ENCODE measurements around the gene VEPH1.

Gene VEPH1

DNA sequence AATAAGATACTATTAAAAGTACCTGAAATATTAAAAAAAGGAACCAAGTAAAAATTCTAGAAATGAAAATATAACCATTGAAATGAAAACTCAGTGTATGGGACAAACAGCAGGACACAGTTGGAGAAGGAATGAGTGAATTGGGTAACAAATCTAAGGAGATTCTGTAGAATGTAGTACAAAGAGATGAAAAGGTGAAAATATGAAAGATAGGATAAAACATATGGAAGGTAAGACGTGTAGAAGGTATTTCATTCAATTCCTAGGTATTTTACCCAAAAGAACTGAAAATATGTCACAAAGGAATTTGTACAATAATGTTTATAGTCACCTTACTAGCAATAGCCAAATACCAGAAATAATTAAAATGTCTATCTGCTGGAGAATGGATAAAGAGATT lies 260.4 kb downstream of the VEPH1 start:
- H3K36me3 ChIP-seq (ENCODE audit: control insufficient read depth, insufficient read depth, low read length), result no peaks in the 10 kb centered on the region
- no peak for DNase-seq (ENCODE audit: extremely low read depth, insufficient read length)
- no peaks in the 10 kb centered on the region for H3K27me3 ChIP-seq (replicated peaks; ENCODE audit: control insufficient read depth, insufficient read depth, low read length)
- TF ChIP-seq, protein P1, sequence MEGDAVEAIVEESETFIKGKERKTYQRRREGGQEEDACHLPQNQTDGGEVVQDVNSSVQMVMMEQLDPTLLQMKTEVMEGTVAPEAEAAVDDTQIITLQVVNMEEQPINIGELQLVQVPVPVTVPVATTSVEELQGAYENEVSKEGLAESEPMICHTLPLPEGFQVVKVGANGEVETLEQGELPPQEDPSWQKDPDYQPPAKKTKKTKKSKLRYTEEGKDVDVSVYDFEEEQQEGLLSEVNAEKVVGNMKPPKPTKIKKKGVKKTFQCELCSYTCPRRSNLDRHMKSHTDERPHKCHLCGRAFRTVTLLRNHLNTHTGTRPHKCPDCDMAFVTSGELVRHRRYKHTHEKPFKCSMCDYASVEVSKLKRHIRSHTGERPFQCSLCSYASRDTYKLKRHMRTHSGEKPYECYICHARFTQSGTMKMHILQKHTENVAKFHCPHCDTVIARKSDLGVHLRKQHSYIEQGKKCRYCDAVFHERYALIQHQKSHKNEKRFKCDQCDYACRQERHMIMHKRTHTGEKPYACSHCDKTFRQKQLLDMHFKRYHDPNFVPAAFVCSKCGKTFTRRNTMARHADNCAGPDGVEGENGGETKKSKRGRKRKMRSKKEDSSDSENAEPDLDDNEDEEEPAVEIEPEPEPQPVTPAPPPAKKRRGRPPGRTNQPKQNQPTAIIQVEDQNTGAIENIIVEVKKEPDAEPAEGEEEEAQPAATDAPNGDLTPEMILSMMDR (IDR thresholded peaks at IDR 0.05; ENCODE audit: insufficient read depth, low read length, poor library complexity, severe bottlenecking), result no peak
- H3K4me3 ChIP-seq (replicated peaks; ENCODE audit: low read depth, low read length), result no peak overlapping the region

DNA sequence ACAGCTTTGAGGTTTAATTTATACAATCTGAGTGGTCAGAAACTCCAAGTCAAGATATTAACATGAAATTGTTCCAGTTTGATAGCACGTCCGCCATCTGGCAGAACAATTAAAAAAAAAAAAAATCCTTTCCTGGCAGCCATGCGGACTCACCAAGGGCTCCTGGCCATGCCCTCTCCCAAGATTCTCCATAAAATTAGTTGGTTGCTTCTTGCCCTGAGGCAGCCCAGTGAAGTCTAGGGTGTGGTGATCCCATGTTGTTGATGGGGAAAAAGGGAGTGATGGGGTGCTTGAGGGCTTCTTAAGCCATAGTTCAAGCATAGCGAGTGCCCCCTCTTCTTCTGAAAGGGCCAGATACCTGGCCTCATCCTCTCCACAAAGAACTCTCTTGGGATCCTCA lies 261.6 kb downstream of the VEPH1 start:
- TF ChIP-seq, protein P1 (IDR thresholded peaks at IDR 0.05; ENCODE audit: insufficient read depth, low read length, poor library complexity, severe bottlenecking), result no peak
- Histone ChIP-seq H3K36me3 (ENCODE audit: control insufficient read depth, insufficient read depth, low read length) (no peaks in the 10 kb centered on the region), H3K4me3 (replicated peaks; ENCODE audit: low read depth, low read length) (no peak overlapping the region), H3K27me3 (replicated peaks; ENCODE audit: control insufficient read depth, insufficient read depth, low read length) (no peaks in the 10 kb centered on the region)
- no peak for DNase-seq (ENCODE audit: extremely low read depth, insufficient read length)

DNA sequence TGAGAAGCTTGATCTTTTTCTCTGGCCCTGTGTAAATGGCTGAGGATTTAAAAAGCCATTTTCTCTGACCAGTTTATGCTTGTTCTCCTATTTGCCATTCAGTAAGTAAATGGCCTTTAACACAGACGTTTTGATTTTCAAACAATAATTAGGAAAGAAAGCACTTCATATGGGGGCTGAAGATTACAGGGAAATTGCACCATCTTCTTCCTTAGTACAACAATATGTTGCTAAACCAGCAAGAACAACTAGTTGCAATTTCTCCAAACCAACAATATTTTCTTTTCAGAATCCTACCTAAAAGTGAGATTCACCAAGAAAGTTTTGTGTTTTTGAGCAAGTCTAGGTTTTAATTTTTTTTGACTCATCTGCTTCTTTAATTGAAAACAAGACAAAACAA lies 262.8 kb downstream of the VEPH1 start:
- Histone ChIP-seq H3K27me3 (replicated peaks; ENCODE audit: control insufficient read depth, insufficient read depth, low read length) (no peaks in the 10 kb centered on the region), H3K36me3 (ENCODE audit: control insufficient read depth, insufficient read depth, low read length) (no peaks in the 10 kb centered on the region), H3K4me3 (replicated peaks; ENCODE audit: low read depth, low read length) (no peak overlapping the region)
- DNase-seq (ENCODE audit: extremely low read depth, insufficient read length), result no peak
- TF ChIP-seq, protein P1 (IDR thresholded peaks at IDR 0.05; ENCODE audit: insufficient read depth, low read length, poor library complexity, severe bottlenecking), result no peak

DNA sequence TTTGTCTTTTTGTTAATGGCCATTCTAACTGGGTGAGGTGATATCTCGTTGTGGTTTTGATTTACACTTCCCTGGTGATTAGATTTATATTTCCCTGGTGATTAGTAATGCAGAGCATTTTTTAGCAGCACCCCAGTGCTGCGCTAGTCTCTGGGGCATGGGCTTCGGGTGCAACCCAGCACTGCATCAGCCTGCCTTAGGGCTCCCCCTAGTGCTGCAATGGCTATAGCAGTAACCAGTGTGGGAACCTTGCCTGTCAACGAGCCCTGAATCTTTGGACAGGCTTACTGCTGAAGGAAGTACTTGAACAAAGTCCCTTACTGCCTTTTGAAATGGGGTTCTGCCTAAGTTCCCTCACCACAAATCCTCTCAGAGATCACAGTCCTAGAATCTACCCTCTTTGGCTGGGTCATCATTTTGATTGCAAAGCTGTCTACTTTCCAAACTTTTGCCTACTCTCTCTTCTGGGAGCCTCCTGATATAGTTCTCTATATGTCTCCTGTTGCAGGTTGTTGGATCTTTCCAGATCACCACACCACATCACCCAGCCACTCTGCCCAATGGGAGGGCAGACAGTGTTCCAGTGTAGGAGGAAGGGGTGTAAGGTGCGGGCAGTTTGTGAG lies 264.0 kb downstream of the VEPH1 start:
- peak; percentile 31 for DNase-seq (ENCODE audit: extremely low read depth, insufficient read length)
- no peak overlapping the region for H3K4me3 ChIP-seq (replicated peaks; ENCODE audit: low read depth, low read length)
- no peaks in the 10 kb centered on the region for H3K36me3 ChIP-seq (ENCODE audit: control insufficient read depth, insufficient read depth, low read length)
- TF ChIP-seq, protein P1 (IDR thresholded peaks at IDR 0.05; ENCODE audit: insufficient read depth, low read length, poor library complexity, severe bottlenecking), result peak; percentile 98
- H3K27me3 ChIP-seq (replicated peaks; ENCODE audit: control insufficient read depth, insufficient read depth, low read length), result no peaks in the 10 kb centered on the region

DNA sequence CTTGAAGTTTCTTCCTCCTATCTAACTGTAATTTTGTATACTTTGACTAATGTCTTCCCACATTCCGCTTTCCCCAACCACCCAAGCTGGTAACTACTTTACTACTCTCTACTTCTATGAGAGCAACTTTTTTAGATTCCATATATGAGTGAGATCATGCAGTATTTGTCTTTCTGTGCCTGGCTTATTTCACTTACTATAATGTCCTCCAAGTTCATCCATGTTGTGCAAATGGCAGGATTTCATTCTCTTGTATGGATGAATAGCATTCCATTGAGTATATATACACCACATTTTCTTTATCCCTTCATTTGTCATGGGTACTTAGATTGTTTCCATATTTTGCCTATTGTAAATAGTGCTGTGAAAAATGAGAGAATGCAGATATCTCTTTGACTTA lies 264.8 kb downstream of the VEPH1 start:
- TF ChIP-seq, protein P1 (IDR thresholded peaks at IDR 0.05; ENCODE audit: insufficient read depth, low read length, poor library complexity, severe bottlenecking), result no peak
- Histone ChIP-seq H3K27me3 (replicated peaks; ENCODE audit: control insufficient read depth, insufficient read depth, low read length) (no peaks in the 10 kb centered on the region), H3K36me3 (ENCODE audit: control insufficient read depth, insufficient read depth, low read length) (no peaks in the 10 kb centered on the region), H3K4me3 (replicated peaks; ENCODE audit: low read depth, low read length) (no peak overlapping the region)
- no peak for DNase-seq (ENCODE audit: extremely low read depth, insufficient read length)

DNA sequence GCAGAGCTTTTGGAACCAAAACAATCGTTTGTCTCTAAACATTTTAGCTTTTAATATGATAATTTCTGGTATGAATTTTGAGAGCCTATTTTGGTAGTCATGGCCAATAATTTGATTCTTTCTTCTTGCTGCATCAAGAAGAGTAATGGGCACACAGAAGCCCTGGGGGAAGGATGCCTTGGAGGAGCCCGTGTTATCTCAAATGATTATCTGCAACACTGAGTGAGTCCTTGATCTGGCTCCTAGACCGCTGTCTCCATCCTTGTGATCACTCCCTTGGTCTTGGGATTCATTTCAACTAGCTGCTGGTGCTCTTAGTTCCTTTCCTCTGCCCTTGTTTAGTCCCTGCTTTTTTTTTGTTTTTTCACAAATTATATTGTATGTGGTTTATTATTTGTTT lies 265.3 kb downstream of the VEPH1 start:
- TF ChIP-seq, protein P1 (IDR thresholded peaks at IDR 0.05; ENCODE audit: insufficient read depth, low read length, poor library complexity, severe bottlenecking), result no peak
- no peak for DNase-seq (ENCODE audit: extremely low read depth, insufficient read length)
- no peaks in the 10 kb centered on the region for H3K36me3 ChIP-seq (ENCODE audit: control insufficient read depth, insufficient read depth, low read length)
- H3K27me3 ChIP-seq (replicated peaks; ENCODE audit: control insufficient read depth, insufficient read depth, low read length), result no peaks in the 10 kb centered on the region
- H3K4me3 ChIP-seq (replicated peaks; ENCODE audit: low read depth, low read length), result no peak overlapping the region

Measured in GM06990 (cell line).